ENCODE data around the gene CMAS. TPM values are rescaled to one million over a fixed set of nuclear protein-coding genes. Genes with fewer than 3 reads are reported as not detected.
"Not testable (repeated sequence)": the region's sequence is repeated elsewhere in the genome, so short reads cannot be mapped to it uniquely, and the experiment has no call there.

The CMAS gene
- polyA plus RNA-seq, 3 donors, result 16.3 to 33.4 (median 20.6) TPM

DNA sequence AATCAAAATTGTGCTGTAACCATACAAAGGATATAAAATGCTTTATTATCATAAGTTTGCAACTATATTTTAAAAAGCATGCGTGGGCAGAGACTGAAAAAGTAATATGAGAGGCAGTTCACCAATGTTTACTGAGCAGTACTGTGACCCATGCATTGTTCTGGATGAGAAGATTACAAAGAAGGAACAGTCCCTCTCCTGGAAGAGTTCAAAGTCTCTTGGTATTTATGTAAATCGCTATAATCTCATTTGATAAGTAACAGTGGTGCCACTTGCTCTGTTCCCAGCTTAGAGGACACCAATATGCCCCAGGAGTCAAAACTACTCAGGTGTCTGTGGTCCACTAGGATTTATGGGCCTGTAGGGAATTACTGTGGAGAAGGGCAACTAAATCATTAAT is 2.1 kb upstream of the CMAS start:
- no peak overlapping the region for H3K27ac ChIP-seq (ENCODE audit: low read depth, low read length)
- 40 to 73% (median 73%) methylated on average over 2 of the region's 2 CpGs for WGBS, 3 donors

DNA sequence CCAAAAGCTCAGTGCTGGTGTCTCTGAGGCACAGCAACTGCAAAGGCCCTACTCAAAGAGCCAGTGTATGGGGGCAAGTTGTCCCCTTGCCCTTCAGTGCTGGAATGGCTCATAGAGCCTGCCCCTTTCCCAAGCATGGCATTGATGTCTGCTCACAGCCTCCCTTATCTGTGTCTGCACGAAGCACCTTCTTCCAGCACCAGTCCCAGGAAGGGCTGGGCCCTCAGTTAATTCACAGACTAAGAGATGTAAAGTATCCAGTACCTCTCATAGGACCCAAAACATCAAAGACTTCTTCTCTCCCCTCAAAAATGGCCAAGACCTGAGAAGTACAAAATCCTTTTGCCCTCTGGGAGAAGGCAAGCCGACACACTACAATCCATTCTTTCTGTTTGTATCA is 1.6 kb upstream of the CMAS start:
- H3K27ac ChIP-seq (ENCODE audit: low read depth, low read length), result no peak overlapping the region
- WGBS, 3 donors, result 46 to 48% (median 48%) methylated on average over 2 of the region's 2 CpGs

DNA sequence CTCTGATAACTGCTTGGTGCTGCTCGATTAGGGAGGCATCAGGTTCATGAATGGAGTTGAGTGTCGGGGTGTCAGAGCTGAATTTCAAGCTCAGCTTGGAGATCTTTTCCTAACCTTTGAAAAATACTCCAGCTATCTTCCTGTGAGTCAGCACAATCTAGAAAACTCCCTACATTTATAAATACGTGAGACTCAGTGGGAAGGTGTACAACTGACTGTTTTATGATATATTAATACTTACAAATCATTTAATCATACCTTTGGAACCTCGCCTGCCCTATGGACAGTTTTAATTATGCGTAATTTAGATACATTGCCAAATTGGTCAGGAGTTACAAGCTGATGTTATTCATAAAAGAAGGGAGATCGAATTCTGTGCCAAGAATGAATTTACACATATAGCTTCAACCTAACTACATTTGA is 961 bp downstream of the CMAS start:
- no peak overlapping the region for H3K27ac ChIP-seq (ENCODE audit: low read depth, low read length)
- WGBS, 3 donors, result 11 to 21% (median 18%) methylated on average over 6 of the region's 6 CpGs

DNA sequence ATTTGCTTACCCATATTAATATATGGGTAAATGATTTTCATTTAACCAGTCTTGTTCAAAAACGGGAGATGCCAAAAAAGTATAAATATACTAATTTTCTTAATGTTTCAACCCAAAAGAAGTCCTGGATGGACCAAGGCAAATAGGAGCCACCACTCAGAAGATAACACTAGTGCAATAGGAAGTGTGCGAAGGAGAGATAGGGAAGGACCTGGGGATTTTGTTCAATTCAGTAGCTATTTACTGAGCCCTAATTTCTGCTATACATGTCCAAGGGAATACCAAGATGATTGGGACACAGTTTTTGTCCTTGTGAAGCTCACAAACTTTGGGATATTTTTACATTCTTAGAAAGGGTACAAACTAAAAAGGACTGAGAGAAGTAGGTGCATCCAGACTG is 1.5 kb downstream of the CMAS start:
- WGBS, 3 donors, result 54 to 65% (median 60%) methylated on average over 2 of the region's 2 CpGs
- no peak overlapping the region for H3K27ac ChIP-seq (ENCODE audit: low read depth, low read length)

DNA sequence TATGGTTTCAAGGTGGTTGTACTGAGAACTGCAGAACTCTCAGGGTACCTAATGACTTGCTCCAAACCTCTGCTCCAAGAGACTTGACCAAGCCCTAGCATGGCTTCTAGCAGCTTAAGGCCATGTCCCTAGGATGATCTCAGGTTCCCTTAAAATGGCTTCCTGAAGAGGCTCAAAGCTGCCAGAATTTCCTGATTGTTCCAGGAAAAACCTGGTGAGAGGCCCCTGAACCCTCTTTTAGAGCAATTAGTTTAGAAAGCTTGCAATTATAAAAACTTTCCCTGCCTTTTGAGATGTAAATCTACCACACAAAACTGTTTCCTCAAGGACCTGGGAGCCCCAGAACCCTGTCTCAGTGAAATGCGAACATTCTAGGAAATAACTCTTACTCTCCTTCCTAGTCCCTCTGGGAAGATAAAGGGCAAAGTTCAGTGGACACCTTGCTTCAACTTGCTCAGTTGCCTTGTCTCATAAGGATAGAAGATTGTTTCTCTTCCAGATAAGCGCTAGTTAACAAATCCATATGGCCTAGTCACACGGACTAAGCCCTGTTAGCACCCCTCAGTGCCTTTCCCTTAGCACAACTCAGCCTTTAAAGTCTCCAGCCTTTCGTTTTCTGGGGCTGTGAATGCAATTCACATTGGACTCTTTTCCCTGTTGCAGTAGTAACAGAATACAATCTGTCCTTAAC is 2.5 kb downstream of the CMAS start:
- WGBS, 3 donors, result 48 to 75% (median 71%) methylated on average over 4 of the region's 4 CpGs
- no peak overlapping the region for H3K27ac ChIP-seq (ENCODE audit: low read depth, low read length)

DNA sequence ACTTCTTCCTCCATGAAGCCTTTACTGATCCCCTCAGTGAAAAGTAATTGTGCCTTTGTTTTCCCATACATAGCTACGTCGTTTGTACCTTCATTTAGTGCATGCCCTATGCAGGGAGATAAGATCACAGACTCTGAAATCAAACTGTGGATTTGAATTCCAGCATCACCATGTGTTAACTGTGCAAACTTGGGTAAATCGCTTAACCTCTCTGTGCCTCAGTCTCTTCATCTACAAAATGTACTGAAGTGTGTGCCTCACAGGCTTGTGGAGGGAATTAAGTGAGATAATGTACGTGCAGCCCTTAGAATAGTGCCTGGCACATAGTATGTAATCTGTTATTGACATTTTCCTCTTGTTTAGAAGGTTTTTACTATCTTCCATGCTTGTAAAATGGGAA is 4.1 kb downstream of the CMAS start:
- H3K27ac ChIP-seq (ENCODE audit: low read depth, low read length), result no peak overlapping the region
- 84 to 93% (median 91%) methylated on average over 4 of the region's 4 CpGs for WGBS, 3 donors

DNA sequence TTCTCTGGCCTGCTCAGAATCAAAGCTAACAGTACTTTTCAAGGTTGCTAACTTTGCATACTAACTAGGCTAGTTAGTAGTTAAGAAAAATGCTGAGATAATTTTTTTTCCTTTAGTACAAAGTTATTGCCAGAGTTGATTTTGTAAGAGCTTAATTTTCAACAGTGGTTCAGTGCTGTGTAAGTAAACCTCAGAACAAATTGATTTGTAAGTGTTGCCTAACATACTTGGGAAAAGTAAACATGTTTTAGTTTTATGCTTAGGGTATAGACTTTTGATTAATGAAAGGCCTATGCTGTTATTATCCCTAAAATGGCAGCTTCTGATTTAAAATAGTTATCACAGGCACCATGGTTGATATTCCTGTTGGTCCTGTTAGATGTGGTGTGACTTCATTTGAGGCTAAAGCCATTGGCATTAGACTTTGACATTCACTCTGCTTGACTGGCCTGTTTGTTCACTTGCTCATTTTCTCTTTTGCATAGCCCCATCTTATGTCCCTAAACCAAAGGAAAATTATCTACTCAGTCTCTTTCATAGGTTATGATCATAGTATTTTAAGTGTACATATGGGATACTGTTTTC is 5.2 kb downstream of the CMAS start:
- no peak overlapping the region for H3K27ac ChIP-seq (ENCODE audit: low read depth, low read length)

DNA sequence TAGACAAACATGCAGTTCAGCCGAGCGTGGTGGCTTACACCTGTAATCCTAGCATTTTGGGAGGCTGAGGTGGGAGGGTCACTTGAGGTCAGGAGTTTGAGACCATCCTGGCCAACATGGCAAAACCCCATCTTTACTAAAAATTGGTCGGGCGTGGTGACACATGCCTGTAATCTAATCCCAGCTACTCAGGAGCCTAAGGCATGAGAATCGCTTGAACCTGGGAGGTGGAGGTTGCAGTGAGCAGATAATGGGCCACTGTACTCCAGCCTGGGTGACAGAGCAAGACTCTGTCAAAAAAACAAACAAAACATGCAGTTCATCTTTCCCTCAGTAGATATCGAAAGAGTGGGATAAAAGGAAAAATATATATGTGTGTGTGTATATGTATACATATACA is 7.0 kb downstream of the CMAS start:
- 88 to 97% (median 90%) methylated on average over 6 of the region's 6 CpGs for WGBS, 3 donors
- not testable (repeated sequence) for H3K27ac ChIP-seq (ENCODE audit: low read depth, low read length)

DNA sequence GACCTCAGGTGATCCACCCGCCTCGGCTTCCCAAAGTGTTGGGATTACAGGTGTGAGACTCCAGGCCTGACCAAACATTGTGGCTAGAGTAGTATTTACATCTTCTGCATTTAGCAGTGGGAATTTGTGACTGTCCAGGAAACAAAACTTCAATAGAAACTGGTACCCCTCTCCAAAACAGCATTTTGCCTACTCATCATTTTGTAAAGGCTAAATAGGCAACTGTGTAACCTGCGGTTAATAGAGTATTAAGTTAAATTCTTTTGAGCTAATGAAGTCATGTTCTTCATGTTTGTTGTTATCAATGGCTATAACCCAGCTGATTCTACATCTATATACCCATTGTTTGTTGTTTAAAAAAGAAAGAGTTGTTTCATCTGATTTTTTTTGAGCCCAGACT is 8.1 kb downstream of the CMAS start:
- WGBS, 3 donors, result 95 to 100% (median 98%) methylated on average over 3 of the region's 3 CpGs
- H3K27ac ChIP-seq (ENCODE audit: low read depth, low read length), result no peak overlapping the region

DNA sequence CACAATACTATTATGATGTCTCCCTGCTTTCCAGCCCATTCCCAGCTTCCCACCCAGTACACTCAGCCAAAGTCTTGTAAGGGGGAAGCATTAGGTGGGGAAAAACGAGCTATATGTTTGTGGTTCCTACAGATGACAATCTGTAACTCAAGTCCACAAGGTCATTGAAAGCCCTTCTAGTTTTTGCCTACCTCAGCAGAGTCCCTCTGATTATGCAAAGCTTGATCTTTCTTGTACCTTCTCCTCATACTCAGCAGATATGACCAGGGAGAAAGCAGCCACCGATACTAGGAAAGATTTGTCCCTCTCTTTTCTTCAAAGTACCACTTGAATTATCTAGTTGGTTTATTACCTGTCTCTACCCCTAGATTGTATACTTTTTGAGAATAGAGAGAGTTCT is 10.6 kb downstream of the CMAS start:
- H3K27ac ChIP-seq (ENCODE audit: low read depth, low read length), result no peak overlapping the region
- WGBS, 3 donors, result 69 to 93% (median 84%) methylated on average over 2 of the region's 2 CpGs

DNA sequence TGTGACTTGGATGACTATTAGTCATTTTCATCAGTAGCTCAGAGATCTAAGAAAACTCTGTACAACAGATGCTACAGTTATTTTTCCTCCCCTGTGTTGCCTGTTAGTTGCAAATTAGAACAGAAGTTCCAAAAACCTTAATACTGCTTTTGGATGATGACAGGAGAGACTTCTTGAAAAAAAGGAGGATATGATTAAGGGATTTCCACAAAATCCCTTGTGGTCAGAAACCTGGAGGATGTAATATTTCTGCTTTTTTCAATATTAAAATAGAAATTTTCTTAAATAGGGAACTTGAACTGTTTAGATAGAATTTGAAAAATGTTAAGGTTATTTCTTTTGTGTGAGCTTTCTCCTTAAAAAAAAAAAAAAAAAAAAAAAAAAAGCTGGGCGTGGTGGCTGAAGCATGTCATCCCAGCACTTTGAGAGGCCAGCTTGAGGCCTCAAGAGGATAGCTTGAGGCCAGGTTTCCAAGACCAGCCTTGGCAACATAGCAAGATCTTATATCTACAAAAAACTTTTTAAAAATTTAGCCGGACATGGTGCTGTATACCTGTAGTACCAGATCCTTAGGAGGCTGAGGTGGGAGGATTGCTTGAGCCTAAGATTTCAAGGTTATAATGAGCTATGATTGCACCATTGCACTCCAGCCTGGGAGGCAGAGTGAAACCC is 14.1 kb downstream of the CMAS start:
- WGBS, 3 donors, result 73 to 100% (median 82%) methylated on average over 2 of the region's 2 CpGs

DNA sequence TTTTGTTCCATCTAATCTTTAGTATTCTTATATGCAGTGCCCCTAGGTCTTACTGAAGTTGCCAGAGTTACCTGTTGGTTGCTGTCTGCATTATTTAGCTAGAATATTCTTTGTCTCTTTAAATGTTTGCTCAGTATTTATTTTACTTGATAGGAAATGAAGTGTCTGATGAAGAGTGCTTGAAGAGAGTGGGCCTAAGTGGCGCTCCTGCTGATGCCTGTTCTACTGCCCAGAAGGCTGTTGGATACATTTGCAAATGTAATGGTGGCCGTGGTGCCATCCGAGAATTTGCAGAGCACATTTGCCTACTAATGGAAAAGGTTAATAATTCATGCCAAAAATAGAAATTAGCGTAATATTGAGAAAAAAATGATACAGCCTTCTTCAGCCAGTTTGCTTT is 18.9 kb downstream of the CMAS start:
- WGBS, 3 donors, result 87 to 95% (median 93%) methylated on average over 4 of the region's 4 CpGs
- no peak overlapping the region for H3K27ac ChIP-seq (ENCODE audit: low read depth, low read length)

More for the DNA sequence above, 14.1 kb downstream of the CMAS start:
- no peak overlapping the region for H3K27ac ChIP-seq (ENCODE audit: low read depth, low read length)

DNA sequence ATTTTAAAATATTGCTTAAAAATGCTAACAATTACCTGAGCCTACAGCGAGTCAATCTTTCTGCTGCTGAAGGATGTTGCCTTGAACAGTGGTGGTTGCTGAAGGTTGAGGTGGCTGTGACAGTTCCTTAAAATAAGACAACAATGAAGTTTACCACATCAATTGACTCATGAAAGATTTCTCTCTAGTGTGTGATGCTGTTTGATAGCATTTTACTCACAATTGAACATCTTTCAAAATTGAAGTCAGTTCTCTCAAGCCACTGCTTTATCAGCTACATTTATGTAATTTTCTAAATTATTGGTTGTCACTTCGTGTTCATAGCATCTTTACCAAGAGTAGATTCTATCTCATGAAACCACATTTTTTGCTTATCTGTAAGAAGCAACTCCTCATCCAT is 20.3 kb downstream of the CMAS start:
- no peak overlapping the region for H3K27ac ChIP-seq (ENCODE audit: low read depth, low read length)
- WGBS, 3 donors, result 94 to 99% (median 95%) methylated on average over 2 of the region's 2 CpGs

DNA sequence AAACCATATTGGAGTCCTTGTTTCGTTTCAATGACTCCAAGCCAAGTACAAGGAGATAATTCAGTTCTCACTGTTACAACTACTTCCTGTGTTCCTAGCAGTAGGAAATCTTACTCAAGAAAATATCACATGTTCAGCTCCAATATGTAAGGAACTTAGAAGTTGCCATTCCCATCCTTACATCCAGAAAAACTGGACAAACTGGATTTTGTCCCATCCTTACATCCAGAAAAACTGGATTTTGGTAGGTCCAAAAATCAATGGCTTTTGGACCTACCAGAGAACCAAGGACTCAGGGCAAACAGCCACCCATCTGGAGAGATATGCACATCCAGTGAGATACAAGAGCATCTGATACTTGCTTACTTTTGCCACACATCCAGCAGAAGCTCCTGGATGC is 23.8 kb downstream of the CMAS start:
- WGBS, 3 donors, result 74 to 82% (median 77%) methylated on average over 1 of the region's 1 CpG
- H3K27ac ChIP-seq (ENCODE audit: low read depth, low read length), result no peak overlapping the region

DNA sequence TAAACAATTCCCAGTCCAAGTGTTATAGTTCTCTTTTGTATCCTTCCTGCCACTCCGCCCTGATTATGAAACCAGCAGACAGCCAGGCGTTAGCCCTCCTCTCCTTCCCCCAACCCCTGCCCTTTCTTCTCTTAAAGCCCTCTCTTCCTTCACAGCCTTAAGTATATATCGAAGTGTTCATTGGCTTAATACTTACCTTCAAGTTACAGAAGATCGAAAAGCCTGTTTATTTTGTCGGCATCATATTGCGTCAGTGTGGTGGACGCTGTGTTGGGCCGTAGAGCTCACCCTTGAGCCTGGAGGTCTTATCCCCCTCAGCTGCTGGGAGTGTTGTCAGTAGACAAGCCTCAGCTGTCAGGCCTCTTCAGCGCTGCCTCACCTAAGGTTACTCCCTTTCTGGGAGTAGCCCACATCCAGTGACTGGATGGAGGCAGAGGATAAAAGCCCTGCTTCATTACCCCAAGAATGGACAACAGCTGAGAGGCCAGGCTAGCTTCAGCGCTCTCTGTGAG is 36.2 kb downstream of the CMAS start:
- H3K27ac ChIP-seq (ENCODE audit: low read depth, low read length), result no peak overlapping the region
- WGBS, 3 donors, result 66 to 84% (median 67%) methylated on average over 10 of the region's 10 CpGs

DNA sequence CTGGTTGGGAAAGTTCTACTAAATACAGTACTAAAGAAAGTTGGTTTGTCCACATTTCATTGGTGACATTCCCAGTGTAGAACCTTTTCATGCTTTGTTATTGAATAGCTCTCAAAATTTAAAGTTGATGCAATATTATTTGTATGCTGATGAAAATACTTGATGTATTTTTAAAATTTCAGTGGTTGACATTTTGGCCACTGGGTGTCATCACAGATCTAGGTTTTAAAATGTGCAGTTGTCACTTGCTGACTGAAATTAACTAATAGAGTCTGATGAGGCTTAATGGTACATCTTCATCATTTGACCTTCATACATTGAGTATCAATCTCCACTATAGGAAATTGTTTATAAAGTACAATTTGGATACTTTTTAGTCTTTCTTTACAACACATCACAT is 37.1 kb downstream of the CMAS start:
- no peak overlapping the region for H3K27ac ChIP-seq (ENCODE audit: low read depth, low read length)

DNA sequence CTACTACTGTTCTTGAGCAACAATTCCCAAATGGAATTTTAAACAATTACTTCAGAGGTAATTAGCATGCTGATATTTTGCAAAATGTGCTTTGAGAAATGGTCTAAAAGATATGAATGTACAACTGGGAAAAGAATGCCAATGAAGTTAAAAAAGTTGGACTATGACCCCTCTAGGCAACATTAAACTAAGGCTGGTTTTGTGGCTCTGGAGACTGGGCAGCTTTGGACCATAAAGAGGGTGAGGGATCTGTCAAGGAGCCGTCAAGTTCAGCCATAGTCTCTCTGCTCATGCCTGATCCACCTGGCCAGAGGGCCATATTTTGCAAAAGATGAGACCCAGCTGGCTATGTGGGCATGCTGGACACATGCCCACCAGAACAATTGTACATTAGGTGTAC is 38.8 kb downstream of the CMAS start:
- WGBS, 3 donors, result 71 to 88% (median 78%) methylated on average over 1 of the region's 1 CpG
- H3K27ac ChIP-seq (ENCODE audit: low read depth, low read length), result no peak overlapping the region

DNA sequence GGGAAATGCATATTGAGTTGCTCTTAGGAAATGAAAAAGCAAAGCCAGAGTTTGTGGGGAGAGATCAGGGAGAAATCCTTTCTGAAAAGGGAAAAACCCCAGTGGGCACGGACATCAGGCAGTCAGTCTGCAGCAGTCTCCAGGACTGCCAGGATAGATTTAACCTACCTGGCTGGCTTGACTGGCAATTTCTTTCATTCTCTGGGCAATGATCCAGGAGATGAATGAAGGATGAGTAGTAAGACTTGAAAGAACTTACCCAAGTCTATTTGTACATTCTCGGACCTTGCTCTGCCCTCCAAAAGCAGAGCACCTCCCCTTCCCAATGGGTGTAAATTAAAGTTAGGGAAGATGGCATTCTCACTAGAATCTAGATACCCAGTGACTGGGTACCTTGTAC is 42.9 kb downstream of the CMAS start:
- no peak overlapping the region for H3K27ac ChIP-seq (ENCODE audit: low read depth, low read length)
- WGBS, 3 donors, result 81 to 91% (median 85%) methylated on average over 2 of the region's 2 CpGs

DNA sequence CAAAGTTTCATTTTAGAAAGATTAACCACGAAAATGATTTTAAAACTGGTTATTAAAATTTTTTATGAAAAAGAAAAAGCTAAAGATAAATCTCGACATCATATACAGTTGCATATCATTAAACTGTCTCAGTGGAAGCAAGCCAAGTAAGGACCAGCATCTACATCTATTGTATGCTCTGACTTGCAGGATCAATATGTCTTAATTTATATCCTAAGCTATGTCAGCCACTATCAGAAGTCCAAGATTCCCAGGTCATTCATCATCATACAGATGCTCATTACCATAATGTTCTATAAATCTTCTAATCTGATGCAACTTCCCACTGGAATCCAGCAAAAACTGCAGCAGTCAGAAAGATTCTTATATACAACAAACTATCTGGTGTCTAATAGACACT is 43.5 kb downstream of the CMAS start:
- no peak overlapping the region for H3K27ac ChIP-seq (ENCODE audit: low read depth, low read length)
- 73 to 86% (median 80%) methylated on average over 2 of the region's 2 CpGs for WGBS, 3 donors

DNA sequence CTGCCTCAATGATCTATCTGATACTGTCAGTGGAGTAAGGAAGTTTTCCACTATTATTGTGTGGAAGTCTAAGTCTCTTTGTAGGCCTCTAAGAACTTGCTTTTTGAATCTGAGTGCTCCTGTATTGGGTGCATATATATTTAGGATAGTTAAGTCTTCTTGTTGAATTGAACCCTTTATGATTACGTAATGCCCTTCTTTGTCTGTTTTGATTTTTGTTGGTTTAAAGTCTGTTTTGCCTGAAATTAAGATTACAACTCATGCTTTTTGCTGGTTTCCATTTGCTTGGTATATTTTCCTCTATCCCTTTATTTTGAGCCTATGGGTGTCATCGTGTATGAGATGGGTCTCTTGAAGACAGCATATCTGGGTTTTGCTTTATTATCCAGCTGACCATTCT is 53.0 kb downstream of the CMAS start:
- not testable (repeated sequence) for H3K27ac ChIP-seq (ENCODE audit: low read depth, low read length)
- 86 to 97% (median 94%) methylated on average over 2 of the region's 2 CpGs for WGBS, 3 donors
